ENCODE results near the gene CMTM4.

GRCh38 chr16:66720766-66721165 is 24.2 kb upstream of the CMTM4 start:
- TF ChIP-seq CTCF (IDR thresholded peaks at IDR 0.05) (no peak), POLR2A (IDR thresholded peaks at IDR 0.05) (no peak)
